PC-9 (cell line): ENCODE results near the gene GALNT14. TPM values are rescaled to one million over a fixed set of nuclear protein-coding genes. Genes with fewer than 3 reads are reported as not detected.

Source experiments
- BruUV-seq: library from RNA; stranded (reverse); fragments of 400-500 nt; replicated peaks from 2 replicates; lab custom pipeline; 2021; lab: Mats Ljungman, UMichigan
- CTCF ChIA-PET: fragments of 300-600 bp; sonication (Branson Sonifier 250); formaldehyde crosslinking; loops from one replicate; lab custom pipeline; 2022; ENCODE audit warnings: antibody characterized with exemption; lab: Charles Lee
- POLR2A ChIA-PET: fragments of 300-600 bp; sonication (Branson Sonifier 250); formaldehyde crosslinking; loops from one replicate; lab custom pipeline; 2022; ENCODE audit warnings: antibody characterized with exemption; ENCODE audit not compliant: unreplicated experiment; lab: Charles Lee
- DNase-seq, 2 experiments: peaks; one replicate each; pipeline versions ENCODE4 v3.0.0 to v3.0.0-alpha.2; 2015 to 2022; ENCODE audit warnings: mixed read lengths in 1 of 2
- H2AFZ ChIP-seq: fragments of 200-600 bp; sonication (generic); 2 replicates; pipeline ENCODE4 v1.8.1; 2017; ENCODE audit warnings: antibody characterized with exemption
- H3F3A ChIP-seq: fragments of 200-600 bp; sonication (generic); 2 replicates; pipeline ENCODE4 v1.8.1; 2017; ENCODE audit warnings: antibody characterized with exemption, mild to moderate bottlenecking, low read depth; ENCODE audit not compliant: insufficient read depth
- H3K27ac ChIP-seq: fragments of 200-600 bp; sonication (generic); 2 replicates; pipeline ENCODE4 v1.6.1; 2016; ENCODE audit warnings: mixed run types
- H3K27me3 ChIP-seq: fragments of 200-600 bp; sonication (generic); 2 replicates; pipeline ENCODE4 v1.6.1; 2016; ENCODE audit warnings: low read depth, mixed run types; ENCODE audit not compliant: insufficient read depth
- H3K36me3 ChIP-seq: fragments of 200-600 bp; sonication (generic); 2 replicates; pipeline ENCODE4 v1.6.1; 2016; ENCODE audit warnings: low read depth, mixed run types
- H3K4me1 ChIP-seq: fragments of 200-600 bp; sonication (generic); replicated peaks from 2 replicates; pipeline ENCODE4 v1.6.1; 2016; ENCODE audit warnings: mixed run types; ENCODE audit not compliant: insufficient read depth
- H3K4me2 ChIP-seq: fragments of 200-600 bp; sonication (generic); 2 replicates; pipeline ENCODE4 v1.6.1; 2017; ENCODE audit warnings: mixed run types
- H3K4me3 ChIP-seq: fragments of 200-600 bp; sonication (generic); 2 replicates; pipeline ENCODE4 v1.6.1; 2016; ENCODE audit warnings: mixed run types
- H3K79me2 ChIP-seq: fragments of 200-600 bp; sonication (generic); 2 replicates; pipeline ENCODE4 v1.6.1; 2017; ENCODE audit warnings: low read depth, mixed run types
- H3K9me2 ChIP-seq: fragments of 200-600 bp; sonication (generic); 2 replicates; pipeline ENCODE4 v1.8.1; 2017; ENCODE audit warnings: mild to moderate bottlenecking; ENCODE audit not compliant: insufficient read depth
- H3K9me3 ChIP-seq: fragments of 200-600 bp; sonication (generic); 2 replicates; pipeline ENCODE4 v1.8.1; 2016; ENCODE audit warnings: low read depth; ENCODE audit not compliant: insufficient read depth
- H4K20me1 ChIP-seq: fragments of 200-600 bp; sonication (generic); 2 replicates; pipeline ENCODE4 v1.8.1; 2017; ENCODE audit not compliant: insufficient read depth
- EZH2 ChIP-seq: fragments of 200-600 bp; sonication (generic); IDR thresholded peaks from 2 replicates; pipeline ENCODE4 v1.8.0; 2017; ENCODE audit warnings: antibody characterized with exemption, low read depth
- intact Hi-C: fragments of 100-400 bp; cut with micrococcal nuclease; formaldehyde crosslinking; loops from one replicate; pipeline ENCODE4 v1.10.0; 2022; ENCODE audit not compliant: unreplicated experiment
- total RNA-seq: library from RNA; stranded (reverse); gene quantifications from 2 replicates; pipeline ENCODE4 v1.2.3, GENCODE V29; 2021
- TF ChIP-seq, protein P1 (sequence below): fragments of 200-600 bp; sonication (generic); conservative IDR thresholded peaks from 2 replicates; pipeline ENCODE4 v1.6.1; 2017; ENCODE audit warnings: mixed run types, antibody characterized with exemption, mild to moderate bottlenecking, moderate library complexity

Gene GALNT14
- total RNA-seq, 1 experiment from 2014 or later, result 3.1 TPM

DNA sequence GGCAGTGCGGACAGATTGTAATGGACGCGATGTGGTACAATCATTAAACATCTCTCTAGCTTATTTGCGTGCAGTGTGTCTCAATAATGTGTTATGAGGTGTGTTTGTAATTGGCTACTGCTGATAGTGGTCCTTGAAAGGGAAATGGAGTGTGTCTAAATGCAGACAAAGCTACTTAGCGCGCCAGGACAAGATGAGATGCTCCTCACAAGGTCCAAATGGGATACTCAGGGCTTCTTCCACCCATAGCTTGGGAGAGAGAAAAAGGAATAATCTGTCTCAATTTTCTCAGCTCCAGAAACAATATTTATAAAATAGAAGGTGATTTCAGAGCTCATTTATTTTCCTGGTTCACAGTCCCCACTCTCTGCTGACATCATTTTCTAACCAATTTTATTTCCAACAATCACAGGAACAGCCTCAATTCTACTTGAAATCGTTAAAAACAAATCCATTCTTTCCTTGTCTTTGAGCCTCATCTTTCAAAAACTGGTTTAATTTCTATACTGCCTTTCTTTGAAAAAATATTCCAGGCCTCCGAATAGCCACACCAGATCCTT lies 28.5 kb downstream of the GALNT14 start:
- BruUV-seq, result no TSS peak
- peaks cover 69% of the 10 kb centered on the region for H3K79me2 ChIP-seq
- POLR2A ChIA-PET, result no interaction called here

DNA sequence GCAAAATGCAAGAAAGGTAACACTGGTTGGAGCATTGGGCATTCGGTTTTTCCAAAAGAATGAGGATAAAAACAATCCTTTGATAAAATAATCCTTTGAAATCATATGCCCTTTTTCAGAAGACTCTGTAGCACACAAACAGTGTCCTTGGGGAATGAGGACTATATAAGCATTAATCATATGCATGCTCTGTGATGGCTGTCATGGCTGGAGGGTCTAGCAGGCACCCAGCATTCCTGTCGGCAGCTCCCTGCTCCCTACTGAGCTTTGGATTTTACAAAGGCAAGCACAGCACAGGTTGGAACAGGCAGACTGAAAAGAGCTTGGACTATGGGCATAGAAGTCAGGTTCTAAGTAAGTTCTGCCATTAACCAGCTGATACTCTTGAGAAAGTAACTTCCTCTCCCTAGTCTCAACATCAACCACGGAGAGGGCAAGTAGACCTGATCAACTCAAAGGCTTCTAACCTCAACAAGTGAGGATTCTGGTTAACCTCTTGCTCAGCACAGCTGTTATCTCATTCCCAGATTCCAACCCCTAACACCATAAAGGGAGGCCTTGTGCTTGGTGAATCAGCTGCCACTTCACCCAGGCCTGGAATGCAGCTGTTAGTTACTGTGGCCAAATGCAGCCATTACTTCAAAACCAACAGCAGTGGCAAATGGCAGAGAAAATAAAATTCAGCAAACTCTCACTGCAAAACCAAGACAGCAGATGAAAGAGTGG lies 29.5 kb downstream of the GALNT14 start:
- Histone ChIP-seq H3K9me3 (no peaks in the 10 kb centered on the region), H3K36me3 (no peaks in the 10 kb centered on the region; the same call in 1 of the 2 replicates), H4K20me1 (0 out of 2 replicates have a peak, but pooled peaks cover 11% of the 10 kb centered on the region), H3K27ac (no peak overlapping the region), H3K9me2 (no peaks in the 10 kb centered on the region), H3K4me2 (no peak overlapping the region), H3F3A (no peaks in the 10 kb centered on the region), H3K27me3 (no peaks in the 10 kb centered on the region), H3K79me2 (peaks cover 69% of the 10 kb centered on the region), H3K4me3 (no peak overlapping the region), H2AFZ (no peak overlapping the region), H3K4me1 (no peaks in the 10 kb centered on the region)
- intact Hi-C loops, result no loop called here
- TF ChIP-seq EZH2, result no peak
- TF ChIP-seq, protein P1, sequence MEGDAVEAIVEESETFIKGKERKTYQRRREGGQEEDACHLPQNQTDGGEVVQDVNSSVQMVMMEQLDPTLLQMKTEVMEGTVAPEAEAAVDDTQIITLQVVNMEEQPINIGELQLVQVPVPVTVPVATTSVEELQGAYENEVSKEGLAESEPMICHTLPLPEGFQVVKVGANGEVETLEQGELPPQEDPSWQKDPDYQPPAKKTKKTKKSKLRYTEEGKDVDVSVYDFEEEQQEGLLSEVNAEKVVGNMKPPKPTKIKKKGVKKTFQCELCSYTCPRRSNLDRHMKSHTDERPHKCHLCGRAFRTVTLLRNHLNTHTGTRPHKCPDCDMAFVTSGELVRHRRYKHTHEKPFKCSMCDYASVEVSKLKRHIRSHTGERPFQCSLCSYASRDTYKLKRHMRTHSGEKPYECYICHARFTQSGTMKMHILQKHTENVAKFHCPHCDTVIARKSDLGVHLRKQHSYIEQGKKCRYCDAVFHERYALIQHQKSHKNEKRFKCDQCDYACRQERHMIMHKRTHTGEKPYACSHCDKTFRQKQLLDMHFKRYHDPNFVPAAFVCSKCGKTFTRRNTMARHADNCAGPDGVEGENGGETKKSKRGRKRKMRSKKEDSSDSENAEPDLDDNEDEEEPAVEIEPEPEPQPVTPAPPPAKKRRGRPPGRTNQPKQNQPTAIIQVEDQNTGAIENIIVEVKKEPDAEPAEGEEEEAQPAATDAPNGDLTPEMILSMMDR, result no peak
- ChIA-PET POLR2A (no interaction called here), CTCF (no interaction called here)
- no peak for DNase-seq
- no TSS peak for BruUV-seq

More for the DNA sequence above, 28.5 kb downstream of the GALNT14 start:
- Histone ChIP-seq H3K4me3 (no peak overlapping the region), H3K9me3 (no peaks in the 10 kb centered on the region), H4K20me1 (0 out of 2 replicates have a peak, but pooled peaks cover 11% of the 10 kb centered on the region), H2AFZ (no peak overlapping the region), H3K27me3 (no peaks in the 10 kb centered on the region), H3K4me2 (no peak overlapping the region), H3K9me2 (no peaks in the 10 kb centered on the region), H3K4me1 (no peaks in the 10 kb centered on the region), H3F3A (no peaks in the 10 kb centered on the region), H3K27ac (no peak overlapping the region), H3K36me3 (peaks cover 5% of the 10 kb centered on the region)
- DNase-seq, result no peak
- intact Hi-C loops, result no loop called here
- CTCF ChIA-PET, result no interaction called here
- TF ChIP-seq EZH2, result no peak
- TF ChIP-seq, protein P1, result no peak

DNA sequence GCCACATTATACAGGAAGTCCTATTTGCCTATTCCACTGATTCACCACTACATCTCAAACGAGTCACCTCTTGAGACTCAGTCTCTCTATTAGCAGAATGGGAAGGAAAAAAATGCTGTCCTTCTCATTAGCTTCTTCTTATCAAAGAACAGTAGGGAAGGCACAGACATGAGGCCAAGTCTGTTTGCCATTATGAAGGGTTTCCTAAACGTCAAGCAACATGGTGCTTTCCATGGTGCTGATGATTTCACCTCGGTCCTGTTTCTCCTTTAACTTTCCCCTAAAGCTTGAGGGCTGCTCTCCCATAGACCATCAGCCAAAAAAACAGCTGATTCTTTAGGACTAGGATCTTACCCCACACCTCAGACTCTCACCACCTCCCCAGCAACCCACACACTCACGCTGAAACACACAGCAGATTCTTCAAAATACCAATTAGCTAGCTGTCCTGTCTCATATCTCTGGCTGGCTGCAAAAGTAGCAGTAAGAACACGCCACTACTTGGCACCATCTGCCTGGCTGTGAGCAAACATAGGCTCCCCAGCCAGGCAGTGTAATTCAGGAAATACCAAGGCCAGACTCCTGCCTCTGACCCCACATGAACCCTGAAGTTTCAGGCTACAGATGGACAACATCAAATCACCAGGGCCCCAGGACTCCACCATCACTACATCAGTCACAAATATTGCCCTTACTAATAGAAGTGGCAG lies 30.5 kb downstream of the GALNT14 start:
- Histone ChIP-seq H3K9me3 (no peaks in the 10 kb centered on the region), H3K4me1 (no peaks in the 10 kb centered on the region), H3K79me2 (peaks cover 65% of the 10 kb centered on the region), H2AFZ (no peak overlapping the region), H3K4me3 (no peak overlapping the region), H4K20me1 (0 out of 2 replicates have a peak, but pooled peaks cover 11% of the 10 kb centered on the region), H3K9me2 (no peaks in the 10 kb centered on the region), H3K36me3 (no peaks in the 10 kb centered on the region; the same call in 1 of the 2 replicates), H3K27me3 (no peaks in the 10 kb centered on the region), H3K4me2 (no peak overlapping the region), H3F3A (no peaks in the 10 kb centered on the region), H3K27ac (no peak overlapping the region)
- no peak for DNase-seq
- ChIA-PET CTCF (no interaction called here), POLR2A (no interaction called here)
- intact Hi-C loops, result no loop called here
- no peak for TF ChIP-seq EZH2
- TF ChIP-seq, protein P1, result no peak
- BruUV-seq, result no TSS peak
